Testis (tissue), 2 donors: ENCODE data around the gene ACCSL.

Source experiments
- POLR2A ChIP-seq: fragments of 450-650 bp; IDR thresholded peaks from one replicate; pipeline ENCODE4 v1.6.1; 2017; ENCODE audit warnings: antibody characterized with exemption, mild to moderate bottlenecking, moderate library complexity
- TF ChIP-seq, protein P1 (sequence below), 3 experiments: fragments of 450-650 bp in 2 of 3; fragments of 200-600 bp in 1 of 3; sonication (generic) in 1 of 3; IDR thresholded peaks; one replicate each; pipeline ENCODE4 v1.5.1; 2016 to 2019; ENCODE audit warnings: antibody characterized with exemption in 3 of 3, mild to moderate bottlenecking in 2 of 3, moderate library complexity in 1 of 3

DNA sequence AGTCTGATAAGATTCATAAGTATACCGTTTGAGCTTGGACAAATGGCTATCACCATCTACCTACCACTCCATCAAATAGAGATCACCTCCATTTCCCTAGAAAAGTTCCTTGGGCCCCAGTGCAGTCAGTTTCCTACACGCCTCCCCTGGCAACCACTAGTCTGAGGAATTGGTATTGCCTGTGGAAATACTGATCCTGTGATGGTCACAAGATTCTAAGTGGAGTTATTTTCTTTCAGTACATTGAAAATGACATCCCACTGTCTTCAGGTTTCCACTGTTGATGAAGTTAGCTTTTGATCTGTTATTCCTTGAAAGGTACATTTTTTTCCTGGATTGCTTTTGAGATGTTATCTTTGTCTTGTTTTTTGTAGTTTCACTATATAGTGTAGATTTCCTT, 4.6 kb upstream of the ACCSL start:
- TF ChIP-seq, protein P1, sequence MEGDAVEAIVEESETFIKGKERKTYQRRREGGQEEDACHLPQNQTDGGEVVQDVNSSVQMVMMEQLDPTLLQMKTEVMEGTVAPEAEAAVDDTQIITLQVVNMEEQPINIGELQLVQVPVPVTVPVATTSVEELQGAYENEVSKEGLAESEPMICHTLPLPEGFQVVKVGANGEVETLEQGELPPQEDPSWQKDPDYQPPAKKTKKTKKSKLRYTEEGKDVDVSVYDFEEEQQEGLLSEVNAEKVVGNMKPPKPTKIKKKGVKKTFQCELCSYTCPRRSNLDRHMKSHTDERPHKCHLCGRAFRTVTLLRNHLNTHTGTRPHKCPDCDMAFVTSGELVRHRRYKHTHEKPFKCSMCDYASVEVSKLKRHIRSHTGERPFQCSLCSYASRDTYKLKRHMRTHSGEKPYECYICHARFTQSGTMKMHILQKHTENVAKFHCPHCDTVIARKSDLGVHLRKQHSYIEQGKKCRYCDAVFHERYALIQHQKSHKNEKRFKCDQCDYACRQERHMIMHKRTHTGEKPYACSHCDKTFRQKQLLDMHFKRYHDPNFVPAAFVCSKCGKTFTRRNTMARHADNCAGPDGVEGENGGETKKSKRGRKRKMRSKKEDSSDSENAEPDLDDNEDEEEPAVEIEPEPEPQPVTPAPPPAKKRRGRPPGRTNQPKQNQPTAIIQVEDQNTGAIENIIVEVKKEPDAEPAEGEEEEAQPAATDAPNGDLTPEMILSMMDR (IDR thresholded peaks at IDR 0.05) = no peak
- TF ChIP-seq POLR2A = no peak
